Activated CD4-positive, alpha-beta T cell treated with anti-CD3 and anti-CD28 coated beads, Interleukin-2, amount 50 U/mL, for 1 hour (primary cell): ENCODE measurements around the gene MN1.

ENCODE experiments used
- DNase-seq: peaks from one replicate; pipeline ENCODE4 v3.0.0-alpha.2; 2020

The MN1 gene

DNA sequence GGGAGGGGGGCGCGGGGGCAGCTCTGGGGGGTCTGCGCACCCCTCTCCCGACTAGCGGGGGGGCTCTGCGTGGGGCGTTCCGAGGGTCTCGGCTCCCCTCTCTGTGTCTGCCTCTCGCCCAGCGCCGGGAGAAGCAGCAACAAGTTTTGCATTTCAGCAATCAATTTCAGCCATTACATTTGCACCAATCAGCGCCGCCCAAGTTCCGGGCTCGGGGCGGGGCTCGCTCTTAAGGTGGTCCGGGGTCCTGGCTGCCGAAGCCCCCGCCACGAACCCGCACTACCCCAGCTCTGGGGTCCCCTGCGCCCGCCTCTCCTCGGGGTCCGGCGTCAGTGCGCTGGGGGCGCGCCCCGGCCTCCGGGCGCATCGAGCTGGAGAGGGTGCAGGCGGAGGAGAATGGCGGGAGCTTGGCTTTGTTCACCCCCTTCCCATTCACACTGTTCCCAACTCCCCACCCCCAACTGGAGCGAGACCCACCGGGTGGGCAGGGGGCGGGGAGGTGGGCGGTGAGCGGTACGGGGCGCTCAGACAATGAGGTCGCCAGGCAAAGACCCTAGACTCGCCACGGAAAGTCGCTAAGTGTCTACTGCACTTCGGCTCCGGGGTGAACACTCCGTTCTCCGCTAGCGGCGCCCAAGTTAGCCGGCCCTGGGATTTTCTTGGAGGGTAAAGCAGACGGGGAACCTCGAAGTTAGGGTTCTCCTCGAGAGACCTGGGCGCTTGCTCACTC lies at the start of gene MN1:
MN1 (minus strand) TSS at position 141 of the 730 bp plus-strand sequence. CDS start 1,213 bp downstream, outside the sequence.
- DNase-seq, result peak; percentile 47

GRCh38 chr22:27850000-27850521 lies 48.5 kb upstream of the MN1 start:
- DNase-seq, result no peak

GRCh38 chr22:27848005-27848404 lies 46.4 kb upstream of the MN1 start:
- no peak for DNase-seq

DNA sequence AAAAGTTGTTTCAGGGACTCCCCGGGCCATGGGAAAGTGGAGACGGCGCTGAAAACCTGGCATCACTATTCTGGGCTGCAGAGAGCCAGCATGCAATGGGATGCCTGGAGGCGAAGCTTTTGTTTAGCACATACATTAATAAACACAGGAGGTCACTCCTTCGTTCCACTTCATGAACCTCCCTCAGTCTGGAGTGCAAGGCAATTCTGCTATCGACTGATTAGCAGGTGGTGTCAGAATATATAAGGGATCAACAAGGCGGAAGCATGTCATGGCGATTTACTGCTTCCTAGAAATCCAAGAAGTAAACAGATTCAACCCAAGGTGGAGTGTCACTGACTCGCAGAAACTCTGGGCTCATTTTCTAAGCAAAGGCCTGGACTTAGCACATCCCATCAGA lies 45.4 kb upstream of the MN1 start:
- no peak for DNase-seq

GRCh38 chr22:27846248-27846757 lies 44.7 kb upstream of the MN1 start:
- DNase-seq, result no peak

- DNase-seq, result no peak
These were observed 44.1 kb upstream of the MN1 start for GRCh38 chr22:27845644-27846043.

GRCh38 chr22:27844656-27845591 lies 43.4 kb upstream of the MN1 start:
- no peak for DNase-seq

- no peak for DNase-seq
These were observed 42.7 kb upstream of the MN1 start for GRCh38 chr22:27844256-27844655.

GRCh38 chr22:27843441-27843840 lies 41.9 kb upstream of the MN1 start:
- DNase-seq, result no peak

- no peak for DNase-seq
These were observed 41.3 kb upstream of the MN1 start for GRCh38 chr22:27842669-27843431.

- no peak for DNase-seq
These were observed 40.6 kb upstream of the MN1 start for GRCh38 chr22:27842201-27842600.

GRCh38 chr22:27840436-27840835 lies 38.9 kb upstream of the MN1 start:
- no peak for DNase-seq

DNA sequence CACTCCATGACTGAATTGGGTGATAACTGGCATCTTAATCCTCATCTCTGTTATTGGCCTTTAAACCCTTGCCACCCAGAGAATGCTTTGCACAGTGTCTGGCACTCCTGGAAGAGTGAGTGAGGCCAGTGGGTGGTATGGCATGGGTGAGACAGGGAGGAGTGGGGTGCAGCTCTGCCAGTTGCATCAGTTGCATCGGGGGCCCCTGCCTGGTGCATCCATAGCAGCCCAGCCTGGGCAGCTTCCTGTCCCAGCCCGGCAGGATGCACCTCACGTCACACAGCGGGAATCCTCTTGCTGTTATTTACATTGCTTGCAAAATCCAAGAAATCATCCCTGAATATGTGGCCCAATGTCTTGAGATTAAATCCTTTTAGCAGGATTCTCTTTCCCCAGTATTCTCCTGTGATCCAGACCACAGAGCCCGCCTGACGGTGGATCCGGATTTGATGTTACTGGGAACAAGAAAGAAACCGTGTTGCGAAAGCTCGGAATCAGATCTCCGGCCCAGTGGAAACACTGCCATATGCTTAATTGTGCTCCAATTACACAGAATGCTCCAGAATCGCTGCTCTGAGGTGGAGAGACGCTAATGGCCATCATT lies 37.6 kb upstream of the MN1 start:
- DNase-seq, result no peak

DNA sequence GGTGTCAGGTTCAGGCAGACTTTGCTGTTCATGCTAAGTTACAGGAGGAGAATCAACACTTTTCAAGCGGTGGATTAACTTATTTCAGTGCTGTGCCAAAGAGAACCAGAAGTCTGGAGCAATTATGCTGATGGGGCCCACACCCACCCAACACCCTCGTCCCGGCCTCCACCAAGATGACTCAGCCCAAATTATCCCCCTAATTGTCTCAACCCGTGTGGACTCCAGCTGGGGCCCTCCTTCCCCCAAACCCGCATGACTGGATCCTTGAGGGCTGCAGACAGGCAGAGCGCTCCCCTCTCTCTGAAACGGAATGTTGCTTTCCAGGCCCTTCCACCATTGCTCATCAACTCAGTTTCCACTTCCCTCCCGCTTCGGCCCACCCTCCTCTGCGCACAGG lies 34.6 kb upstream of the MN1 start:
- no peak for DNase-seq

- no peak for DNase-seq
These were observed 33.9 kb upstream of the MN1 start for GRCh38 chr22:27835446-27835845.

DNA sequence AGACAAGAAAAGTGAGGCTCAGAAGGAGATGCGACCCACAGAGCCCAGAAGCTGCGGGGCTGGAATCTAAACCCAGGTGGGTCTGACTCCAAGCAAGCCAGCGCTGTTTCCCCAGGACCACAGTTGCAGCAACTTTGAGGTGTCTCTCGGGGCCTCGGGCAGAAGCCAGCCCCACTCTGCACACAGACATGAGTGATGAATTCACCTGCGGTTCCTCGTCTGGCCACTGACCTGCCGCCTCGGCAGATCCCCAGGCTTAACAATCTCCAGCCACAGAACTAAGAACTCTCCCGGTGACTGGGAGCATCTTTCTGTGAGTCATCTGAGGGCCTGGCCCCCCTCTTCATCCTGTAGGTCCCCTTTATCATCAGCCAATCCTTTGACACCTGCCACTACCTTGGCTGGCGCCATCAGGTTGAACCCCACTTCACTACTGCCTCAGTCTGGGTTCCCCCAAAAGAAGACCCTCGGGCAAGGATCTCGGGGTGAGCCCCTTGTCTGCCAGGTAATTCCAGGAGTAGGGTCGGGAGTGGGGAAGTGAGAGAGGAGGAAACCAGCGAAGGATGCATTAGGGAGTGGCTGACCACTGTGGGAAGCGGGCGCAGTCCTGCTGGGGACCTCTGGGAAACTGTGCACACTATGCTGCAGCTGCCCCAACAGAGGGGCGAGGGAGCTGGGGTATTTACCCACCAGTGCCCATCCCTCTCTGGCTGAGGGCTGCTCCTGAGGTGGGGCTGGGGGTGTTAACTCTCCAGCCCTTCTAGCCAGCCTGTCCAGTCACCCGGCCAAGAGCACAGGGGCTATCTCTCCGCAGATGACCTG lies 33.0 kb upstream of the MN1 start:
- no peak for DNase-seq

DNA sequence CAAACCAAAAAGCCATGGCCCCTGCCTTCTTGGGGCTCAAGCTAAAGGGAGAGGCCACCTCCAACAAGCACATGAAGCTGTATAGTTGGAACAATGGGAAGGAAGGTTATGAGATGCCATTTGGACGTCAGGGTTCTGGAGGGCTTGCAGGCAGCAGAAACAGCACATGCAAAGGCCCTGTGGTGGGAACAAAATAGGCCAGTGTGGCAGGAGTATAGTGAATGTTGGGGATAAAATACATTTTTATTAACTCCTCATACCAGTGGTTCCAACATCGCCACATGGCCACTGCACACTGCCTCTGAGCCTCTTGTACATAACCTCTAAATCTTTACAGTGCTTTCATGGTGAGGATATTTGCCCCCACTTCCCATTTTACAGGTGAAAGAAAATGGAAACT lies 32.2 kb upstream of the MN1 start:
- DNase-seq, result no peak

DNA sequence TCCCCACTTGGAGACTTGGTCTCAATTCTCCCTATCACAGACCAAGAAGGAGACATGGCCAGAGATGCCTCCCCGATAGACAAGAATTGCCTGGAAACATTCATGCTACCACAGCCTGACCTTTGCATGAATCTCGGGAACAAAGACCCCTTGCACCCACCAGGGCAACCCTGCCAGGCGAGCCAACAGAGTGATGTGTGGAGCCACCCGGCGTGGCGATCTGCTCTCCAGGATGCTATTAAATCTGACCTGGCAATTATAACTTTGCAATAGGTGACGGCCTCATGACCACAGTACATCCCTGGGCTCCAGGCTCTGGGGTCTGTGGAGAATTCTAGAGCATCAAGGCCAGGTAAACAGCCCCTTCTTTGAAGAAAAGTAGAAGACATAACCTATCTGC lies 31.1 kb upstream of the MN1 start:
- DNase-seq, result no peak

DNA sequence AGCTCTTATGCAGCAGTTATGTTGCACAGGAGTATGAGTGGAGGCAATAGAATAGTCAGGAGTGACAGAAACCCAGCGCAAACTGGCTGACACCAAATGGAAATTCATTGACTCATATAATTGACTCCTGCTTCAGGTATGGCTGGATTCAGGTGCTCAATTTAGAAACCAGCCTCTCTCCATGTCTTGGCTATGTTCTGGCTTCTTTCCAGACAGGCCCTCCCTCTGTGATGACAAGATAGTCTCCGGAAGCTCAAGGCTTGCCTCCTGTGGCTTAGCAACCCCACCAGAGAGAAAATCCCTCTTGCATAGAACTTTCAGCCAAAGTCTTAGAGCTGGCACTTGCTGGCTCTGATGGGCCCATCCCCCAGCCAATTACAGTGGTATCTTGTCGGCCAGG lies 28.1 kb upstream of the MN1 start:
- no peak for DNase-seq

- DNase-seq, result no peak
These were observed 26.3 kb upstream of the MN1 start for GRCh38 chr22:27827604-27828587.
